ENCODE results near the gene CCDC183. TPM values are rescaled to one million over a fixed set of nuclear protein-coding genes. Genes with fewer than 3 reads are reported as not detected.

Gene CCDC183
- total and polyA plus RNA-seq, 7 donors: 0.71 to 3.5 (median 2.2) TPM; not detected in 1

DNA sequence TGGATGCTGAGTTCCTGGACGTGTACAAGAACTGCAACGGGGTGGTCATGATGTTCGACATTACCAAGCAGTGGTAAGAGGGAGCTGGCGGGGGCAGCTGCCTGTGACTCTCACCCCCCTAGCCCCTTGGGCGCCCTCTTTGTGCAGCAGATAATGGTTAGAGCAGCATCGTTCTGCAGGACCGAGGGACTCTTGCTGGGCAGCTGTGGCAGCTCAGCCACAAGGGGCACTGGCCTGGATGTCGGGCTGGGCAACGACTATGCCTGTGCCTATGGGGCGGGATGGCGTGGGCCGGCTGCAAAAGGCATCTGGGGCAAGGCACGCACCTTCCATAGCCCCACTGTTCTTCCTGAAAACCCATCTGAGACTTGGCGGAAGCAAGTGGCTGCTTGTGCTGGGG, 33.3 kb downstream of the CCDC183 start:
- Histone ChIP-seq H3K36me3 (peaks cover 14 to 85% (median 53%) of the 10 kb centered on the region in 4 donors), H3K27me3 (no peaks in the 10 kb centered on the region), H3K27ac (no peak overlapping the region), H3K4me1 (no peaks in the 10 kb centered on the region), H3K9me3 (no peaks in the 10 kb centered on the region), H3K4me3 (no peak overlapping the region)
- intact Hi-C loops (cut with DNase I): no loop called here
- TF ChIP-seq, protein P1, sequence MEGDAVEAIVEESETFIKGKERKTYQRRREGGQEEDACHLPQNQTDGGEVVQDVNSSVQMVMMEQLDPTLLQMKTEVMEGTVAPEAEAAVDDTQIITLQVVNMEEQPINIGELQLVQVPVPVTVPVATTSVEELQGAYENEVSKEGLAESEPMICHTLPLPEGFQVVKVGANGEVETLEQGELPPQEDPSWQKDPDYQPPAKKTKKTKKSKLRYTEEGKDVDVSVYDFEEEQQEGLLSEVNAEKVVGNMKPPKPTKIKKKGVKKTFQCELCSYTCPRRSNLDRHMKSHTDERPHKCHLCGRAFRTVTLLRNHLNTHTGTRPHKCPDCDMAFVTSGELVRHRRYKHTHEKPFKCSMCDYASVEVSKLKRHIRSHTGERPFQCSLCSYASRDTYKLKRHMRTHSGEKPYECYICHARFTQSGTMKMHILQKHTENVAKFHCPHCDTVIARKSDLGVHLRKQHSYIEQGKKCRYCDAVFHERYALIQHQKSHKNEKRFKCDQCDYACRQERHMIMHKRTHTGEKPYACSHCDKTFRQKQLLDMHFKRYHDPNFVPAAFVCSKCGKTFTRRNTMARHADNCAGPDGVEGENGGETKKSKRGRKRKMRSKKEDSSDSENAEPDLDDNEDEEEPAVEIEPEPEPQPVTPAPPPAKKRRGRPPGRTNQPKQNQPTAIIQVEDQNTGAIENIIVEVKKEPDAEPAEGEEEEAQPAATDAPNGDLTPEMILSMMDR (IDR thresholded peaks at IDR 0.05): no peak
- no peak for TF ChIP-seq POLR2AphosphoS5 (IDR thresholded peaks at IDR 0.05)
- TF ChIP-seq EP300 (IDR thresholded peaks at IDR 0.05): no peak
- TF ChIP-seq POLR2A (IDR thresholded peaks at IDR 0.05): no peak
- WGBS, 2 donors: 94% methylated on average over 14 of the region's 14 CpGs
- DNase-seq: no peak

- Histone ChIP-seq H3K36me3 (peaks cover 14 to 77% (median 46%) of the 10 kb centered on the region in 4 donors), H3K9me3 (no peaks in the 10 kb centered on the region), H3K27me3 (no peaks in the 10 kb centered on the region), H3K4me1 (no peaks in the 10 kb centered on the region), H3K27ac (no peak overlapping the region), H3K4me3 (no peak overlapping the region)
- WGBS, 2 donors: 88 to 93% methylated on average over 41 of the region's 41 CpGs
- no peak for DNase-seq
- intact Hi-C loops (cut with DNase I): no loop called here
- no peak for TF ChIP-seq POLR2A (IDR thresholded peaks at IDR 0.05)
- TF ChIP-seq POLR2AphosphoS5 (IDR thresholded peaks at IDR 0.05): no peak
- TF ChIP-seq, protein P1 (IDR thresholded peaks at IDR 0.05): no peak
- no peak for TF ChIP-seq EP300 (IDR thresholded peaks at IDR 0.05)
Measured at GRCh38 chr9:136829981-136830885, 34.1 kb downstream of the CCDC183 start.

GRCh38 chr9:136831002-136831719, 35.0 kb downstream of the CCDC183 start:
- no peaks in the 10 kb centered on the region for H3K27me3 ChIP-seq
- H3K36me3 ChIP-seq: peaks cover 14 to 75% (median 40%) of the 10 kb centered on the region in 4 donors
- TF ChIP-seq POLR2A (IDR thresholded peaks at IDR 0.05): no peak
- TF ChIP-seq, protein P1 (IDR thresholded peaks at IDR 0.05): no peak
- TF ChIP-seq POLR2AphosphoS5 (IDR thresholded peaks at IDR 0.05): no peak
- TF ChIP-seq EP300 (IDR thresholded peaks at IDR 0.05): no peak
- H3K27ac ChIP-seq: no peak overlapping the region
- no peaks in the 10 kb centered on the region for H3K9me3 ChIP-seq
- intact Hi-C loops (cut with DNase I): no loop called here
- H3K4me3 ChIP-seq: no peak overlapping the region
- 92 to 93% methylated on average over 30 of the region's 30 CpGs for WGBS, 2 donors
- H3K4me1 ChIP-seq: no peaks in the 10 kb centered on the region
- no peak for DNase-seq

GRCh38 chr9:136831720-136832104, 35.6 kb downstream of the CCDC183 start:
- Histone ChIP-seq H3K4me3 (no peak overlapping the region), H3K27me3 (no peaks in the 10 kb centered on the region), H3K4me1 (no peaks in the 10 kb centered on the region), H3K27ac (no peak overlapping the region), H3K36me3 (peaks cover 14 to 74% (median 35%) of the 10 kb centered on the region in 4 donors), H3K9me3 (no peaks in the 10 kb centered on the region)
- DNase-seq: no peak
- TF ChIP-seq, protein P1 (IDR thresholded peaks at IDR 0.05): no peak
- TF ChIP-seq POLR2A (IDR thresholded peaks at IDR 0.05) (no peak), POLR2AphosphoS5 (IDR thresholded peaks at IDR 0.05) (no peak), EP300 (IDR thresholded peaks at IDR 0.05) (no peak)
- intact Hi-C loops (cut with DNase I): no loop called here
- WGBS, 2 donors: 93 to 95% methylated on average over 23 of the region's 23 CpGs

Data from sigmoid colon (tissue), 7 donors.